PC-9 (cell line): Measurements from ENCODE around the gene IMMP2L.

Source experiments
- CTCF ChIP-seq: fragments of 200-600 bp; sonication (generic); conservative IDR thresholded peaks from 2 replicates; pipeline ENCODE4 v1.6.1; 2017; ENCODE audit warnings: mixed run types, antibody characterized with exemption, mild to moderate bottlenecking, moderate library complexity
- EZH2 ChIP-seq: fragments of 200-600 bp; sonication (generic); IDR thresholded peaks from 2 replicates; pipeline ENCODE4 v1.8.0; 2017; ENCODE audit warnings: antibody characterized with exemption, low read depth

GRCh38 chr7:111527545-111527944 is 34.7 kb downstream of the IMMP2L start:
- TF ChIP-seq CTCF (no peak), EZH2 (no peak)
